HEK293T (cell line): ENCODE data around the gene PMVK.
"Not testable (repeated sequence)": the region's sequence is repeated elsewhere in the genome, so short reads cannot be mapped to it uniquely, and the experiment has no call there.

Experiments used
- CTCF ChIA-PET: fragments of 350-600 bp; formaldehyde crosslinking; extraction: SDS; loops from one replicate; lab custom pipeline; 2021; ENCODE audit warnings: antibody characterized with exemption, inconsistent platforms; lab: Yijun Ruan, JAX
- POLR2A ChIA-PET: fragments of 350-600 bp; formaldehyde crosslinking; extraction: SDS; loops from one replicate; lab custom pipeline; 2020; ENCODE audit warnings: antibody characterized with exemption, inconsistent platforms; lab: Yijun Ruan, JAX
- DNase-seq: peaks from one replicate; pipeline ENCODE4 v3.0.0; 2012; ENCODE audit warnings: mixed read lengths; ENCODE audit errors: extremely low spot score
- ARNT ChIP-seq: fragments of 450-650 bp; IDR thresholded peaks from 2 replicates; pipeline ENCODE4 v1.6.1; 2017; ENCODE audit warnings: mild to moderate bottlenecking
- BHLHE40 ChIP-seq: fragments of 450-650 bp; IDR thresholded peaks from 2 replicates; pipeline ENCODE4 v1.6.1; 2016; ENCODE audit warnings: mild to moderate bottlenecking, moderate library complexity, borderline replicate concordance
- ELF4 ChIP-seq: fragments of 450-650 bp; IDR thresholded peaks from 2 replicates; pipeline ENCODE4 v1.6.1; 2017; ENCODE audit warnings: antibody characterized with exemption
- FOXA1 ChIP-seq: fragments of 450-650 bp; IDR thresholded peaks from 2 replicates; pipeline ENCODE4 v1.6.1; 2016; ENCODE audit warnings: mild to moderate bottlenecking
- FOXK2 ChIP-seq: fragments of 450-650 bp; IDR thresholded peaks from 2 replicates; pipeline ENCODE4 v1.6.1; 2016; ENCODE audit warnings: mild to moderate bottlenecking
- FOXM1 ChIP-seq: fragments of 450-650 bp; IDR thresholded peaks from 2 replicates; pipeline ENCODE4 v1.6.1; 2017; ENCODE audit warnings: mild to moderate bottlenecking, borderline replicate concordance
- HDGF ChIP-seq: fragments of 450-650 bp; IDR thresholded peaks from 2 replicates; pipeline ENCODE4 v1.6.1; 2017; ENCODE audit warnings: antibody characterized with exemption, borderline replicate concordance
- L3MBTL2 ChIP-seq: fragments of 450-650 bp; conservative IDR thresholded peaks from 2 replicates; pipeline ENCODE4 v1.6.1; 2016; ENCODE audit warnings: mild to moderate bottlenecking
- LEF1 ChIP-seq: fragments of 450-650 bp; IDR thresholded peaks from 2 replicates; pipeline ENCODE4 v1.6.1; 2017; ENCODE audit warnings: mild to moderate bottlenecking, borderline replicate concordance
- NFRKB ChIP-seq: fragments of 450-650 bp; IDR thresholded peaks from 2 replicates; pipeline ENCODE4 v1.6.1; 2016; ENCODE audit warnings: mild to moderate bottlenecking, moderate library complexity
- PKNOX1 ChIP-seq: fragments of 450-650 bp; IDR thresholded peaks from 2 replicates; pipeline ENCODE4 v1.6.1; 2016
- SP1 ChIP-seq: fragments of 450-650 bp; IDR thresholded peaks from 2 replicates; pipeline ENCODE4 v1.6.1; 2017
- SUZ12 ChIP-seq: fragments of 450-650 bp; IDR thresholded peaks from 2 replicates; pipeline ENCODE4 v1.6.1; 2016; ENCODE audit warnings: mild to moderate bottlenecking
- TARDBP ChIP-seq: fragments of 450-650 bp; IDR thresholded peaks from 2 replicates; pipeline ENCODE4 v1.6.1; 2016
- ZNF384 ChIP-seq: fragments of 450-650 bp; IDR thresholded peaks from 2 replicates; pipeline ENCODE4 v1.6.1; 2016

The PMVK gene

GRCh38 chr1:154978360-154978759 is 41.8 kb upstream of the PMVK start:
- no peak for DNase-seq
- POLR2A ChIA-PET = no interaction called here
- CTCF ChIA-PET = interaction anchor here (1.2 kb wide), 1 partner anchor 18 kb away, joined by 7 read pairs; no protein-coding TSS in a partner anchor
- TF ChIP-seq NFRKB (no peak), ARNT (no peak), PKNOX1 (no peak), ELF4 (no peak), TARDBP (no peak), FOXA1 (no peak), HDGF (no peak), LEF1 (no peak), FOXM1 (no peak), BHLHE40 (no peak), L3MBTL2 (no peak), FOXK2 (no peak), ZNF384 (no peak), SP1 (no peak)

- POLR2A ChIA-PET, CTCF ChIA-PET, DNase-seq: not testable (repeated sequence)
Observed at GRCh38 chr1:154977762-154978161, 41.2 kb upstream of the PMVK start.

- POLR2A ChIA-PET = interaction anchor here (1.0 to 6.6 kb wide), 6 partner anchors 8 to 197 kb away, joined by 3 to 58 read pairs (median 6); partner anchors contain the start of genes FLAD1, LENEP and PBXIP1
- TF ChIP-seq BHLHE40 (no peak), NFRKB (no peak), PKNOX1 (no peak), SUZ12 (no peak), L3MBTL2 (no peak), ZNF384 (no peak), ELF4 (no peak), FOXM1 (no peak), HDGF (no peak), SP1 (no peak)
- DNase-seq = no peak
Observed at GRCh38 chr1:154975409-154976059, 39.0 kb upstream of the PMVK start.

GRCh38 chr1:154974808-154975408 is 38.4 kb upstream of the PMVK start:
- peak; percentile 93 for DNase-seq
- TF ChIP-seq ELF4 (0 out of 2 replicates have a peak, but pooled peaks have one; percentile 70), SUZ12 (no peak), L3MBTL2 (peak; percentile 61)
- ChIA-PET CTCF (interaction anchor here (1.0 to 2.3 kb wide), 3 partner anchors 24 to 110 kb away, joined by 5 to 8 read pairs (median 6); no protein-coding TSS in a partner anchor), POLR2A (interaction anchor here (1.0 to 6.6 kb wide), 8 partner anchors 9 to 198 kb away, joined by 3 to 59 read pairs (median 8); partner anchors contain the start of genes ADAM15, FLAD1, LENEP and PBXIP1)

More at GRCh38 chr1:154975409-154976059, 39.0 kb upstream of the PMVK start:
- CTCF ChIA-PET = interaction anchor here (1.0 to 2.0 kb wide), 2 partner anchors 23 to 109 kb away, joined by 5 to 6 read pairs; no protein-coding TSS in a partner anchor

- CTCF ChIA-PET = interaction anchor here (0.8 to 2.3 kb wide), 5 partner anchors 21 to 414 kb away, joined by 3 to 8 read pairs (median 5); no protein-coding TSS in a partner anchor
- peak; percentile 94 for DNase-seq
- TF ChIP-seq FOXM1 (peak; percentile 85; the same call in 1 of the 2 replicates), ARNT (no peak), PKNOX1 (peak; percentile 86), L3MBTL2 (peak; percentile 99), ELF4 (peak; percentile 84), BHLHE40 (no peak)
- POLR2A ChIA-PET = interaction anchor here (0.7 to 6.6 kb wide), 17 partner anchors 9 to 198 kb away, joined by 3 to 59 read pairs (median 5); partner anchors contain the start of genes ADAM15, FLAD1, KCNN3 and LENEP
Observed at GRCh38 chr1:154974102-154974807, 37.7 kb upstream of the PMVK start, which contains the start of gene CKS1B. TSS of gene CKS1B (plus strand) at chr1:154974681. CDS start at chr1:154974746, 65 bp downstream.
